GM13977 (cell line): ENCODE measurements around the gene LBP.

Experiments
- DNase-seq: peaks from one replicate; pipeline ENCODE4 v3.0.0; 2012; ENCODE audit warnings: low spot score
- CTCF ChIP-seq: IDR thresholded peaks from 2 replicates; pipeline ENCODE4 v1.5.1; 2012; ENCODE audit warnings: mild to moderate bottlenecking, control low read depth; ENCODE audit not compliant: insufficient read depth; ENCODE audit errors: extremely low read depth, missing control alignments
- in situ Hi-C: fragments of 300-500 bp; cut with MboI; formaldehyde crosslinking; loops from one replicate; pipeline ENCODE4 v1.12.0; 2022; ENCODE audit warnings: low sequenced_read_pairs, low pct_unique_long_range_greater_than_20kb, mixed read lengths, inconsistent platforms; ENCODE audit not compliant: unreplicated experiment

Gene LBP

DNA sequence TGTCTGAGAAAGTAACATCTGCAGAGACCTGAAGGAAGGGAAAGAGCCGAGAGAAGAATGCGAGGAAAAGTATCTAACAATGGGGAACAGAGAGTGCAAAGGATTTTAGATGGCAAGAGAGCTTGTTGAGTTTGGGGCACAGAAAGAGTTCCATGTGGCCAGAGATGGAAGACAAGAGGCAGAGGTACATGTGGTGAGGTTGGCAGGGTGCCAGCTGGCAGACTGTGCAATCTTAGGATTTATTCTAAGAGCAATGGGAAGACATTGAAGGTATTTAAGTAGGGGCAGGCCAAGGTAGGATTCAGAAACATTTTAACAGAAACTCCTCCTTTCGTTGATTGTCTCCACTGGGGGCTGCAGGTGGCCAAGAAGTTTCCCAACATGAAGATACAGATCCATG lies 20.4 kb upstream of the LBP start:
- in situ Hi-C loops = no loop called here
- TF ChIP-seq CTCF = no peak
- no peak for DNase-seq

DNA sequence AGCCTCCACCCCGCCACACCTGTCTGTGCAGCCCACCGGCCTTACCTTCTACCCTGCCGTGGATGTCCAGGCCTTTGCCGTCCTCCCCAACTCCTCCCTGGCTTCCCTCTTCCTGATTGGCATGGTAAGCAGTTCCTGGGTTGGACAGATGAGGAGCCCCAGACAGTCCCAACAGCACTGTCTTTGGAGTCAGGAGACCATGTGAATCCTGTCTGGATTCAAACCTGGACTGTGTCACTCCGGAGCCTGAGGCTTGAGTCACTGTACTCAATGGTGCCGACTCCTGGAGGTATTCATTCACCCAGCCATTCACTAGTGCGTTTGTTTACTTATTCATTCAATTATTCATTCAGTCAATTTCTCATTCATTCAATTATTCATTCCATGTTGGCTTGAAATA lies 20.0 kb upstream of the LBP start:
- in situ Hi-C loops = no loop called here
- no peak for TF ChIP-seq CTCF

DNA sequence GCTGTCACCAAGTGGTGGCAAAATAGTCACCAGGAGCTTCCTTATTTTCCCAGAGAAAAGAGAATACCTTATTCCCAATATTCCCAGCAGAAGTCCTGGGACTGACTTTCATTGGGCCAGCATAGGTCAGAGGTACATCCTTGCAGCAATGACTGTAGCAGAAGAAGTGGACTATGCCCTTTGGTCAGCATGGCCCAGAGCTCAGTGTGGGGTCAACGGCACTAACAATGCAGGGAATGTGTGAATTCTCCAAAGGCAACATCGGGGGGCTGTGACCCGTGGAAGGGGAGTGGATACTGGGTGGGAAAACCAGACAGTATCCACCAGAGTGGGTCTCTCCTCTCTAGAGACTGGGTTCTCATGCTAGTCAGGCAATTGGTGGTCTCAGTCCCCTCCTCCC lies 15.6 kb upstream of the LBP start:
- no peak for TF ChIP-seq CTCF
- DNase-seq = no peak
- in situ Hi-C loops = no loop called here

More for the DNA sequence above, 20.0 kb upstream of the LBP start:
- DNase-seq = no peak

DNA sequence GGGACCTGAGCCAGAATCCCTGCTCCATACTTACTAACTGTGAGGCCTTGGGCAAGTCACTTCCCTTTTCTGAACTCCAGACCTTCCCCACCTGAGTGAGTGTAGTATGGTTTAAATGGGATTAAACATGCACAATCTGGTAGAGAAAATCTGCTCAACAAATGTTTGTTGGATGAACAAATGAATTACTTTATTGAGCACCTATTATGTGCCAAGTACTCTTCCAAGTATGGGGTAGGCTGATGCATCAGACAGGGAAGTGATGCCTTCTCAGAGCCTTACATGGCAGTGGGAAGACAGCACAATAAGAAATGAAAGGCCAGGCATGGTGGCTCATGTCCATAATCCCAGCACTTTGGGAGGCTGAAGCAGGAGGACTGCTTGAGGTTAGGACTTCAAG lies 15.0 kb upstream of the LBP start:
- DNase-seq = no peak
- TF ChIP-seq CTCF = no peak
- in situ Hi-C loops = no loop called here

- in situ Hi-C loops = no loop called here
- no peak for TF ChIP-seq CTCF
- DNase-seq = no peak
Observed at GRCh38 chr20:38331814-38332213, 14.5 kb upstream of the LBP start.

DNA sequence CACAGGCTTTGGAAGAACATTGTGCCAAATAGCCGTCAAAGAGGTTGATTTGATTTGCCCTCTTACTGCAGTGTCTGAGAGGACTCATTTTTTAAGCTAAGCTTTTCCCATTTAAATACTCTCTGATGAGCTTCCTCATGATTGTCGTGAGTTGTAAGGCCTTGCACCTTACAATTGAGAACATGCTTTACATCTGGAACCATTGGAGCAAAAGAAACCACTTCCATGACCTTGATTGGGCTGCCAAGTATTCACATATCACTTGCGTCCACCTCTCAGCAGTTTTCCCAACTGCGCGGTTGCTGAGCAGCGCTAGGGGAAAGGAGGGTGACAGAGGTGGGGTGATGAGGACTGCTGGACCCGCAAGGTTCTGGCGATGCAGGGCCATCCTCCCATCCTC lies 12.3 kb upstream of the LBP start:
- in situ Hi-C loops = no loop called here
- DNase-seq = no peak
- no peak for TF ChIP-seq CTCF

DNA sequence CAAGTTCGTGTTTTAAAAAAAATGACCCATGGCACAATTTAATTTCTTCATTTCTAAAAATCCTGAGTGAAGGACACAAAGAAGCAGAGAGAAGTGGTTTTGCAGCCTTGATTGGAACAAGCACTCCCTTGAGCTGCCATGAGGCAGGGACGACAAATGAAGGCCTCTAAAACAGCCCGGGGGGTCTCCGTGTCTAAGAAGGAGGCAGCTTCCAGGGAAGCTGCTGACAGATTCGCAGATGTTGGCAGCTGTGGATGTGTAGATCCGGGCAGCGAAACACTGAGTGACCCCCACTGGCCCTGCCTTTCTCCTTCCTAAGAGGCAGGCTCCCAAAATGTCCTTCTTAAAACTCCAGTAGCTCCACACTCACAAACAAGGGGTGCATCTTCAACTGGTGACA lies 9.6 kb upstream of the LBP start:
- TF ChIP-seq CTCF = no peak
- in situ Hi-C loops = no loop called here
- DNase-seq = no peak
